IPS-18a (cell line): ENCODE measurements around the gene TMEM263.
A peak's percentile ranks its signal among the peaks of the same experiment; 100 is the strongest.

ENCODE experiments used
- H3K27ac ChIP-seq: one replicate; pipeline ENCODE4 v1.5.1; 2013; ENCODE audit warnings: low read length
- H3K27me3 ChIP-seq: one replicate; pipeline ENCODE4 v1.6.1; 2013; ENCODE audit warnings: mild to moderate bottlenecking, low read length; ENCODE audit not compliant: control insufficient read depth, insufficient read depth
- H3K36me3 ChIP-seq: one replicate; pipeline ENCODE4 v1.6.1; 2013; ENCODE audit warnings: low read depth, low read length; ENCODE audit not compliant: control insufficient read depth
- H3K4me1 ChIP-seq: one replicate; pipeline ENCODE4 v1.6.1; 2013; ENCODE audit warnings: low read depth, low read length; ENCODE audit not compliant: control insufficient read depth
- H3K4me3 ChIP-seq: one replicate; pipeline ENCODE4 v1.5.1; 2013; ENCODE audit warnings: low read length
- H3K9ac ChIP-seq: one replicate; pipeline ENCODE4 v1.6.1; 2013; ENCODE audit warnings: mild to moderate bottlenecking, low read length, moderate library complexity
- H3K9me3 ChIP-seq: one replicate; pipeline ENCODE4 v1.6.1; 2013; ENCODE audit warnings: low read depth, low read length; ENCODE audit not compliant: control insufficient read depth

TMEM263 gene

GRCh38 chr12:106975993-106976658 lies 20.4 kb downstream of the TMEM263 start:
- Histone ChIP-seq H3K27ac (no peak overlapping the region), H3K9ac (no peak overlapping the region), H3K27me3 (no peaks in the 10 kb centered on the region), H3K4me3 (no peak overlapping the region), H3K4me1 (no peaks in the 10 kb centered on the region), H3K36me3 (peaks cover 3% of the 10 kb centered on the region), H3K9me3 (no peaks in the 10 kb centered on the region)

GRCh38 chr12:106976668-106977067 lies 21.0 kb downstream of the TMEM263 start:
- Histone ChIP-seq H3K9ac (no peak overlapping the region), H3K4me1 (no peaks in the 10 kb centered on the region), H3K36me3 (no peaks in the 10 kb centered on the region), H3K27ac (no peak overlapping the region), H3K4me3 (no peak overlapping the region), H3K9me3 (no peaks in the 10 kb centered on the region), H3K27me3 (no peaks in the 10 kb centered on the region)

- Histone ChIP-seq H3K27me3 (no peaks in the 10 kb centered on the region), H3K9ac (no peak overlapping the region), H3K9me3 (no peaks in the 10 kb centered on the region), H3K27ac (no peak overlapping the region), H3K4me3 (no peak overlapping the region), H3K4me1 (no peaks in the 10 kb centered on the region), H3K36me3 (no peaks in the 10 kb centered on the region)
Observed at GRCh38 chr12:106978035-106978800, 22.5 kb downstream of the TMEM263 start.

- H3K4me3 ChIP-seq, result no peak overlapping the region
Observed at GRCh38 chr12:106980944-106981343, 25.2 kb downstream of the TMEM263 start.

GRCh38 chr12:106981788-106982187 lies 26.1 kb downstream of the TMEM263 start:
- Histone ChIP-seq H3K4me1 (no peaks in the 10 kb centered on the region), H3K9ac (no peak overlapping the region), H3K27me3 (no peaks in the 10 kb centered on the region), H3K9me3 (no peaks in the 10 kb centered on the region), H3K36me3 (no peaks in the 10 kb centered on the region), H3K27ac (no peak overlapping the region), H3K4me3 (no peak overlapping the region)

More at GRCh38 chr12:106980944-106981343, 25.2 kb downstream of the TMEM263 start:
- Histone ChIP-seq H3K4me1 (no peaks in the 10 kb centered on the region), H3K36me3 (no peaks in the 10 kb centered on the region), H3K9ac (no peak overlapping the region), H3K27me3 (no peaks in the 10 kb centered on the region), H3K9me3 (no peaks in the 10 kb centered on the region), H3K27ac (no peak overlapping the region)

- no peak overlapping the region for H3K4me3 ChIP-seq
- H3K36me3 ChIP-seq, result no peaks in the 10 kb centered on the region
- no peak overlapping the region for H3K27ac ChIP-seq
Observed at GRCh38 chr12:106982229-106982628, 26.5 kb downstream of the TMEM263 start.

GRCh38 chr12:106984588-106985137 lies 29.0 kb downstream of the TMEM263 start:
- no peaks in the 10 kb centered on the region for H3K27me3 ChIP-seq
- H3K27ac ChIP-seq, result no peak overlapping the region
- H3K4me1 ChIP-seq, result peaks cover 12% of the 10 kb centered on the region
- H3K9ac ChIP-seq, result no peak overlapping the region
- no peaks in the 10 kb centered on the region for H3K9me3 ChIP-seq
- H3K4me3 ChIP-seq, result no peak overlapping the region
- no peaks in the 10 kb centered on the region for H3K36me3 ChIP-seq

More at GRCh38 chr12:106982229-106982628, 26.5 kb downstream of the TMEM263 start:
- no peaks in the 10 kb centered on the region for H3K27me3 ChIP-seq
- no peak overlapping the region for H3K9ac ChIP-seq
- H3K9me3 ChIP-seq, result no peaks in the 10 kb centered on the region
- no peaks in the 10 kb centered on the region for H3K4me1 ChIP-seq

- Histone ChIP-seq H3K4me3 (no peak overlapping the region), H3K4me1 (peaks cover 12% of the 10 kb centered on the region), H3K27me3 (no peaks in the 10 kb centered on the region), H3K9ac (no peak overlapping the region), H3K27ac (no peak overlapping the region), H3K9me3 (no peaks in the 10 kb centered on the region), H3K36me3 (no peaks in the 10 kb centered on the region)
Observed at GRCh38 chr12:106985479-106985878, 29.8 kb downstream of the TMEM263 start.

GRCh38 chr12:106986135-106986534 lies 30.4 kb downstream of the TMEM263 start:
- Histone ChIP-seq H3K4me1 (peaks cover 12% of the 10 kb centered on the region), H3K27me3 (no peaks in the 10 kb centered on the region), H3K9me3 (no peaks in the 10 kb centered on the region), H3K27ac (no peak overlapping the region), H3K4me3 (peak overlapping the region; percentile 68), H3K36me3 (no peaks in the 10 kb centered on the region), H3K9ac (peak overlapping the region; percentile 48)

- Histone ChIP-seq H3K27ac (no peak within 1 kb of the TSS), H3K9ac (peak within 1 kb of the TSS; percentile 48)
Observed at GRCh38 chr12:106986625-106987389, 31.1 kb downstream of the TMEM263 start, which contains the start of gene MTERF2. TSS of gene MTERF2 (minus strand) at chr12:106987146. CDS start at chr12:106978714, 8,432 bp downstream.

GRCh38 chr12:106987846-106988245 lies 32.1 kb downstream of the TMEM263 start:
- Histone ChIP-seq H3K9me3 (no peaks in the 10 kb centered on the region), H3K27ac (no peak overlapping the region), H3K9ac (no peak overlapping the region), H3K36me3 (no peaks in the 10 kb centered on the region), H3K4me1 (peaks cover 12% of the 10 kb centered on the region), H3K27me3 (no peaks in the 10 kb centered on the region), H3K4me3 (no peak overlapping the region)

More at GRCh38 chr12:106986625-106987389, 31.1 kb downstream of the TMEM263 start, which contains the start of gene MTERF2:
- Histone ChIP-seq H3K4me3 (peak within 1 kb of the TSS; percentile 68), H3K27me3 (no peaks in the 10 kb centered on the region), H3K36me3 (no peaks in the 10 kb centered on the region), H3K9me3 (no peaks in the 10 kb centered on the region), H3K4me1 (peaks cover 12% of the 10 kb centered on the region)
